Uterus (tissue), 2 donors: Measurements from ENCODE around the gene CAMTA1.

Experiments used
- POLR2A ChIP-seq, 2 donors: fragments of 450-650 bp; IDR thresholded peaks; one replicate each; pipeline ENCODE4 v1.6.1; 2016; ENCODE audit warnings: antibody characterized with exemption in 2 of 2, mild to moderate bottlenecking in 1 of 2, moderate library complexity in 1 of 2
- TF ChIP-seq, protein P1 (sequence below), 4 experiments: fragments of 200-600 bp in 2 of 4; fragments of 450-650 bp in 2 of 4; sonication (generic) in 2 of 4; IDR thresholded peaks; one replicate each; pipeline ENCODE4 v1.5.1; 2016 to 2019; ENCODE audit warnings: antibody characterized with exemption in 4 of 4, mild to moderate bottlenecking in 2 of 4, moderate library complexity in 1 of 4

DNA sequence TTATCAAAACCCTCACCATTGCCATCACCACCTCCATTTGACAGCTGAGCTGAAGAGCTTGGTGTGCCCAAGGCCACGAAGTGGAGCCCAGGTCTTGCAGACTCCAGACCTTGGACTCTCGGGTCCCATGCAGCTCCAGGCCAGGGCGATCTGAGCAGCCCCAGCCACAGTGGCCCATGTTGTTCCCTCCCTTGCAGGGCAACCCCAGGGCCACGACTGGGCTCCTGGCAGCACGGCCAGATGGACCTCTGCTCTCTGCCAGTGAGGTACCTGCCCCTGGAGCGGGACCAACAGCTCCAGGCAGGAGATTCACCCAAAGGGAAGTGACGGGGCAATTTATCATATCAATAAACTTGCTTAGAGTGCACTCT is 803.2 kb downstream of the CAMTA1 start:
- TF ChIP-seq, protein P1, sequence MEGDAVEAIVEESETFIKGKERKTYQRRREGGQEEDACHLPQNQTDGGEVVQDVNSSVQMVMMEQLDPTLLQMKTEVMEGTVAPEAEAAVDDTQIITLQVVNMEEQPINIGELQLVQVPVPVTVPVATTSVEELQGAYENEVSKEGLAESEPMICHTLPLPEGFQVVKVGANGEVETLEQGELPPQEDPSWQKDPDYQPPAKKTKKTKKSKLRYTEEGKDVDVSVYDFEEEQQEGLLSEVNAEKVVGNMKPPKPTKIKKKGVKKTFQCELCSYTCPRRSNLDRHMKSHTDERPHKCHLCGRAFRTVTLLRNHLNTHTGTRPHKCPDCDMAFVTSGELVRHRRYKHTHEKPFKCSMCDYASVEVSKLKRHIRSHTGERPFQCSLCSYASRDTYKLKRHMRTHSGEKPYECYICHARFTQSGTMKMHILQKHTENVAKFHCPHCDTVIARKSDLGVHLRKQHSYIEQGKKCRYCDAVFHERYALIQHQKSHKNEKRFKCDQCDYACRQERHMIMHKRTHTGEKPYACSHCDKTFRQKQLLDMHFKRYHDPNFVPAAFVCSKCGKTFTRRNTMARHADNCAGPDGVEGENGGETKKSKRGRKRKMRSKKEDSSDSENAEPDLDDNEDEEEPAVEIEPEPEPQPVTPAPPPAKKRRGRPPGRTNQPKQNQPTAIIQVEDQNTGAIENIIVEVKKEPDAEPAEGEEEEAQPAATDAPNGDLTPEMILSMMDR (IDR thresholded peaks at IDR 0.05) = no peak
- TF ChIP-seq POLR2A (IDR thresholded peaks at IDR 0.05) = no peak
